ENCODE data around the gene LIMS1.

LIMS1 gene

DNA sequence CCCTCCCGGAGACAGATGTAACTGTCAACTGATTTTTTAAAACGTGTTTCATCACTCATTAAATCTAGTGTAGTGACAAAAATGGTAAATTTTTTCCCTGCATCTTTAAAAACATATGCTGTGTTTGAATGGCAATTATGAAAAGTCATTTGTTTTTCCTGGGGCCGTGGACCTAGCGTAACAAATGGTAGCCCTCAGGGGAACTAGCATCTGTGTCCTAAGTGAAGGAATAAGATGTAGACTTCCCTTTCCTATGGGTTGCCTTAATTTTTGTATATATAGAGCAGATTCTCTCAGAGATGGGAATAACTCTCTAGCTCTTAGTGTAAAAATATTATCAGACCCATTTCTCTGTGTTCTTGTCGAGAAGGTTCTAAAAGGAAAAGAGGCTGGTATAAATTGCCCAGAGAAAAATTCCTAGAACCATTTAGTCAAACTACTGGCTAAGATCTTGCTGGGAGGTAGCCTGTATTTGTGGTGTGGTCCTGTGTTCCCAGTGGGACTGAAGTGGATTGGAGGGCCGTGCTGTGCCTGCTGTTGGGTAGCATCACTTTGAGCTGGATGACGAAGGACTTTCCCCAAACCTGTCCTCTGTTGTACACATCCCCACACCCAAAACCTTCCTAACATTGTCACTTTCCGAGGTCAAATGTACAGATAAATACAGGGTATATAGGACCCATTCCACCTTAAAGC is 85.8 kb downstream of the LIMS1 start:
- Histone ChIP-seq H3K4me3 (ENCODE audit: low read length) (no peak overlapping the region), H3K79me2 (ENCODE audit: low read length) (peaks cover 70% of the 10 kb centered on the region), H2AFZ (ENCODE audit: low read depth, low read length) (no peak overlapping the region), H4K20me1 (ENCODE audit: insufficient read depth, low read length) (peaks cover 63% of the 10 kb centered on the region), H3K27ac (ENCODE audit: low read length) (no peak overlapping the region), H3K36me3 (replicated peaks; ENCODE audit: low read depth, low read length) (no peaks in the 10 kb centered on the region), H3K9me3 (ENCODE audit: insufficient read depth, low read length) (no peaks in the 10 kb centered on the region), H3K4me2 (ENCODE audit: low read length) (peak overlapping the region; percentile 94; the same call in 1 of the 2 replicates), H3K27me3 (ENCODE audit: low read depth, low read length) (no peaks in the 10 kb centered on the region), H3K9ac (ENCODE audit: low read length) (no peak overlapping the region), H3K4me1 (ENCODE audit: low read length) (peaks cover 26% of the 10 kb centered on the region)
- TF ChIP-seq EZH2phosphoT487 (IDR thresholded peaks at IDR 0.05; ENCODE audit: low read depth), result no peak
- TF ChIP-seq, protein P1, sequence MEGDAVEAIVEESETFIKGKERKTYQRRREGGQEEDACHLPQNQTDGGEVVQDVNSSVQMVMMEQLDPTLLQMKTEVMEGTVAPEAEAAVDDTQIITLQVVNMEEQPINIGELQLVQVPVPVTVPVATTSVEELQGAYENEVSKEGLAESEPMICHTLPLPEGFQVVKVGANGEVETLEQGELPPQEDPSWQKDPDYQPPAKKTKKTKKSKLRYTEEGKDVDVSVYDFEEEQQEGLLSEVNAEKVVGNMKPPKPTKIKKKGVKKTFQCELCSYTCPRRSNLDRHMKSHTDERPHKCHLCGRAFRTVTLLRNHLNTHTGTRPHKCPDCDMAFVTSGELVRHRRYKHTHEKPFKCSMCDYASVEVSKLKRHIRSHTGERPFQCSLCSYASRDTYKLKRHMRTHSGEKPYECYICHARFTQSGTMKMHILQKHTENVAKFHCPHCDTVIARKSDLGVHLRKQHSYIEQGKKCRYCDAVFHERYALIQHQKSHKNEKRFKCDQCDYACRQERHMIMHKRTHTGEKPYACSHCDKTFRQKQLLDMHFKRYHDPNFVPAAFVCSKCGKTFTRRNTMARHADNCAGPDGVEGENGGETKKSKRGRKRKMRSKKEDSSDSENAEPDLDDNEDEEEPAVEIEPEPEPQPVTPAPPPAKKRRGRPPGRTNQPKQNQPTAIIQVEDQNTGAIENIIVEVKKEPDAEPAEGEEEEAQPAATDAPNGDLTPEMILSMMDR (IDR thresholded peaks at IDR 0.05; ENCODE audit: low read depth, low read length), result no peak

DNA sequence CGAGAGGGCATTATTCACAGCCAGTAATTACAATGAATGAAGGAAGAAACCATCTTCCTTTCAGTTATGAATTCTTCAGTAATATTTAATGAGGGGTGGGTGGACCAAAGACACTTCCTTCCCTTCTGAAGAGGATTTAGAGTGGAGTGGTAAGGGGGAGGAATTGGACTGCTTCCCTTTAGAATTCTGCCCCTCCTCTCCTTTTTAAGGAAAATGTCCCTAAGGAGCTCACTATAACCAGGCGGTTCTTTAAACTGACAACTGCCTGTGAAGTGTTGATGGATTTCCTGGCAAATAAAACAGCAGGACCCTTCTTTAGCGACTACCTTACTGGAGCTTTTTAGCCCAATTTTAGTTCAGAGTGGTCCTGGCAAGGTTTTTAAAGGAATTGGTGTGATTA is 86.4 kb downstream of the LIMS1 start:
- H3K4me3 ChIP-seq (ENCODE audit: low read length), result peak overlapping the region; percentile 67
- H3K79me2 ChIP-seq (ENCODE audit: low read length), result peaks cover 69% of the 10 kb centered on the region
- no peaks in the 10 kb centered on the region for H3K9me3 ChIP-seq (ENCODE audit: insufficient read depth, low read length)
- no peak overlapping the region for H3K27ac ChIP-seq (ENCODE audit: low read length)
- TF ChIP-seq, protein P1 (IDR thresholded peaks at IDR 0.05; ENCODE audit: low read depth, low read length), result no peak
- TF ChIP-seq EZH2phosphoT487 (IDR thresholded peaks at IDR 0.05; ENCODE audit: low read depth), result no peak
- no peak overlapping the region for H3K9ac ChIP-seq (ENCODE audit: low read length)
- H3K36me3 ChIP-seq (replicated peaks; ENCODE audit: low read depth, low read length), result no peaks in the 10 kb centered on the region
- peaks cover 23% of the 10 kb centered on the region for H3K4me1 ChIP-seq (ENCODE audit: low read length)
- H2AFZ ChIP-seq (ENCODE audit: low read depth, low read length), result no peak overlapping the region
- peaks cover 58% of the 10 kb centered on the region for H4K20me1 ChIP-seq (ENCODE audit: insufficient read depth, low read length)
- peak overlapping the region; percentile 94 for H3K4me2 ChIP-seq (ENCODE audit: low read length)
- no peaks in the 10 kb centered on the region for H3K27me3 ChIP-seq (ENCODE audit: low read depth, low read length)

DNA sequence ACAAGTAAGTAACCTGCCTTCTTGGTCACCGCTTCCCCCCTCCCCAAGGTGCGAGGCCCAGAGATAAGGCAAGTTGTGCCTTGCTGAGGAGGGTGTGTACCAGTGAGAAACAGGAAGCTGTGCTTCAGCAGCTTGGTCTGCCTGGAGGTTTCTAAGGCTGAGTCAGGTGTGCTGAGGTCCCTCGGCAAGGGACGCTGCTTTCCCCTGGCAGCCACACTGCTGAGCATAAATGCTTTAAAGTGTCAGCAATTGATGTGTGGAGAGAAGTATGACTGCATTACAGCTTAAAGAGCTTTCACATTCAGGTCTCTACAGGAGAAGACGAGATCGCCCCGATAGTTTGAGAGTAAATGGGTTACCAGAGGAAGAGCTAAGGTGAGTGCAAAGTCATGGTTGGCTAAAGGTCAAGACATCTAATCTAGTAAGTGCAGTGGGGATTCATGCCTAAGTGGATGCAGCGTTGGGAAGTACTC is 86.9 kb downstream of the LIMS1 start:
- no peaks in the 10 kb centered on the region for H3K36me3 ChIP-seq (replicated peaks; ENCODE audit: low read depth, low read length)
- peaks cover 20% of the 10 kb centered on the region for H3K4me1 ChIP-seq (ENCODE audit: low read length)
- no peaks in the 10 kb centered on the region for H3K27me3 ChIP-seq (ENCODE audit: low read depth, low read length)
- peaks cover 67% of the 10 kb centered on the region for H3K79me2 ChIP-seq (ENCODE audit: low read length)
- H3K9me3 ChIP-seq (ENCODE audit: insufficient read depth, low read length), result no peaks in the 10 kb centered on the region
- TF ChIP-seq, protein P1 (IDR thresholded peaks at IDR 0.05; ENCODE audit: low read depth, low read length), result no peak
- no peak for TF ChIP-seq EZH2phosphoT487 (IDR thresholded peaks at IDR 0.05; ENCODE audit: low read depth)
- H3K4me2 ChIP-seq (ENCODE audit: low read length), result peak overlapping the region; percentile 94
- peaks cover 55% of the 10 kb centered on the region for H4K20me1 ChIP-seq (ENCODE audit: insufficient read depth, low read length)
- H3K27ac ChIP-seq (ENCODE audit: low read length), result peak overlapping the region; percentile 41
- H3K4me3 ChIP-seq (ENCODE audit: low read length), result peak overlapping the region; percentile 67
- no peak overlapping the region for H2AFZ ChIP-seq (ENCODE audit: low read depth, low read length)
- 0 out of 2 replicates have a peak overlapping the region, but pooled peaks have one; percentile 11 for H3K9ac ChIP-seq (ENCODE audit: low read length)

- H2AFZ ChIP-seq (ENCODE audit: low read depth, low read length), result no peak overlapping the region
- no peaks in the 10 kb centered on the region for H3K9me3 ChIP-seq (ENCODE audit: insufficient read depth, low read length)
- peaks cover 20% of the 10 kb centered on the region for H3K4me1 ChIP-seq (ENCODE audit: low read length)
- H3K9ac ChIP-seq (ENCODE audit: low read length), result no peak overlapping the region
- H4K20me1 ChIP-seq (ENCODE audit: insufficient read depth, low read length), result peaks cover 47% of the 10 kb centered on the region
- peaks cover 60% of the 10 kb centered on the region for H3K79me2 ChIP-seq (ENCODE audit: low read length)
- H3K27me3 ChIP-seq (ENCODE audit: low read depth, low read length), result no peaks in the 10 kb centered on the region
- peak overlapping the region; percentile 41; the same call in 1 of the 2 replicates for H3K27ac ChIP-seq (ENCODE audit: low read length)
- H3K4me2 ChIP-seq (ENCODE audit: low read length), result peak overlapping the region; percentile 94
- H3K36me3 ChIP-seq (replicated peaks; ENCODE audit: low read depth, low read length), result no peaks in the 10 kb centered on the region
- peak overlapping the region; percentile 67 for H3K4me3 ChIP-seq (ENCODE audit: low read length)
- TF ChIP-seq, protein P1 (IDR thresholded peaks at IDR 0.05; ENCODE audit: low read depth, low read length), result no peak
- no peak for TF ChIP-seq EZH2phosphoT487 (IDR thresholded peaks at IDR 0.05; ENCODE audit: low read depth)
Measured at GRCh38 chr2:108621687-108622681, 87.7 kb downstream of the LIMS1 start.
